Kidney epithelial cell (primary cell): Measurements from ENCODE around the gene TEN1. TPM values are rescaled to one million over a fixed set of nuclear protein-coding genes. Genes with fewer than 3 reads are reported as not detected.

ENCODE experiments used
- DNase-seq: peaks from one replicate; pipeline ENCODE4 v3.0.0-alpha.2; 2010; ENCODE audit warnings: low read depth
- H3K27me3 ChIP-seq: 2 replicates; pipeline ENCODE4 v1.6.0; 2011; ENCODE audit warnings: low read length; ENCODE audit not compliant: control insufficient read depth, insufficient read depth
- H3K36me3 ChIP-seq: 2 replicates; pipeline ENCODE4 v1.5.1; 2011; ENCODE audit warnings: low read length; ENCODE audit not compliant: control insufficient read depth, insufficient read depth
- H3K4me3 ChIP-seq: 2 replicates; pipeline ENCODE4 v1.5.1; 2011; ENCODE audit warnings: low read depth, mild to moderate bottlenecking, control low read depth, low read length
- total RNA-seq: library from RNA; depleted of rRNA; stranded (reverse); fragments of >200 nt; gene quantifications from 2 replicates; pipeline ENCODE4 v1.2.3, GENCODE V29; 2015
- TF ChIP-seq, protein P1 (sequence below): IDR thresholded peaks from 2 replicates; pipeline ENCODE4 v1.5.1; 2011; ENCODE audit warnings: mild to moderate bottlenecking, moderate library complexity, low read length, control low read depth, inconsistent platforms; ENCODE audit not compliant: insufficient read depth, poor library complexity, severe bottlenecking

TEN1 gene
- total RNA-seq, 1 donor from 2014 or later, result 28.9 TPM

DNA sequence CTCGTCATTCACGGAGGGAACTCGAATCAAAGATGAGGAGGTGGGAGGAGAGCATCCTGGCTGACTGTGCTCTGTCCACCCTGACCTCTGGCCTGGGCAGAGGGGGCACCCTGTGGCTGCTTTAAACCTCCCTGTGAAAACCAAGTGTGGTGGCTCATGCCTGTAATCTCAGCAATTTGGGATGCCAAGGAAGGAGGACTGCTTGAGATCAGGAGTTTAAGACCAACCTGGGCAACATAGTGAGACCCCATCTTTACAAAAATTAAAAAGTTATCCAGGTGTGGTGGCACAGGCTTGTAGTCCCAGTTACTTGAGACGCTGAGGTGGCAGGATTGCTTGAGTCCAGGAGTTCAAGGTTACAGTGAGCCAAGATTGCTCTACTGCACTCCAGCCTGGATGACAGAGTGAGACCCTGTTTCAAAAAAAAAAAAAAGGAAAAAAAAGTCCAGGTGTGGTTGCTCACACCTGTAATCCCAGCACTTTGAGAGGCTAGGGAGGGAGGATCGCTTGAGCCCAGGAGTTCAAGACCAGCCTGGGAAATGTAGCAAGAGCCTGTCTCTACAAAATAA lies 15.8 kb downstream of the TEN1 start:
- H3K27me3 ChIP-seq, result no peaks in the 10 kb centered on the region
- H3K4me3 ChIP-seq, result no peak overlapping the region
- DNase-seq, result no peak
- no peaks in the 10 kb centered on the region for H3K36me3 ChIP-seq
- TF ChIP-seq, protein P1, sequence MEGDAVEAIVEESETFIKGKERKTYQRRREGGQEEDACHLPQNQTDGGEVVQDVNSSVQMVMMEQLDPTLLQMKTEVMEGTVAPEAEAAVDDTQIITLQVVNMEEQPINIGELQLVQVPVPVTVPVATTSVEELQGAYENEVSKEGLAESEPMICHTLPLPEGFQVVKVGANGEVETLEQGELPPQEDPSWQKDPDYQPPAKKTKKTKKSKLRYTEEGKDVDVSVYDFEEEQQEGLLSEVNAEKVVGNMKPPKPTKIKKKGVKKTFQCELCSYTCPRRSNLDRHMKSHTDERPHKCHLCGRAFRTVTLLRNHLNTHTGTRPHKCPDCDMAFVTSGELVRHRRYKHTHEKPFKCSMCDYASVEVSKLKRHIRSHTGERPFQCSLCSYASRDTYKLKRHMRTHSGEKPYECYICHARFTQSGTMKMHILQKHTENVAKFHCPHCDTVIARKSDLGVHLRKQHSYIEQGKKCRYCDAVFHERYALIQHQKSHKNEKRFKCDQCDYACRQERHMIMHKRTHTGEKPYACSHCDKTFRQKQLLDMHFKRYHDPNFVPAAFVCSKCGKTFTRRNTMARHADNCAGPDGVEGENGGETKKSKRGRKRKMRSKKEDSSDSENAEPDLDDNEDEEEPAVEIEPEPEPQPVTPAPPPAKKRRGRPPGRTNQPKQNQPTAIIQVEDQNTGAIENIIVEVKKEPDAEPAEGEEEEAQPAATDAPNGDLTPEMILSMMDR, result no peak

DNA sequence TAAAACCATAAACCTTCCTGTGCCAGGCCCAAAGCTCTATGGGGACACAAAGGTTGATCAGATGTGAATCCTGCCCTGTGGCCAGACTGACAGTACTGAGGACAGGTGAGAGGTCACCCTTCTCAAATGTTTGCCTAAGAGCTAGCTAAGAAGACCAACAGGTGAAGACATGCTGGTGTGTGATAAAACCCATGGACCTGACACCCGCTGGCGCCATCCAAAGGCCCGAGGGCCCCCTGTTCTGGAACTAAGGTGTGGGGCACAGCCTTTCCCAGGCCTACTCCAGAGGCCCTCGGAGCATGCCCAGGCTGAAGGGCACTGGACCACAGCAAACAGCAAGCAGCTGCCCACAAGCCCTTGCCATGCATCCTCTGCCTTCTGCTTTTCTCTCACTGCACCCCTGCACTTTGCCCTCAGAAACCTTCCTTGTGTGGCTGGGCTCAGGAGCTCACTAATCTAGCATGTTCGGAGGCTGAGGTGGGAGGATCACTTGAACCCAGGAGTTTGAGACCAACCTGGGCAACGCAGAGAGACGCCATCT lies 16.4 kb downstream of the TEN1 start:
- no peak for DNase-seq
- TF ChIP-seq, protein P1, result no peak
- H3K27me3 ChIP-seq, result no peaks in the 10 kb centered on the region
- H3K4me3 ChIP-seq, result no peak overlapping the region
- H3K36me3 ChIP-seq, result no peaks in the 10 kb centered on the region

DNA sequence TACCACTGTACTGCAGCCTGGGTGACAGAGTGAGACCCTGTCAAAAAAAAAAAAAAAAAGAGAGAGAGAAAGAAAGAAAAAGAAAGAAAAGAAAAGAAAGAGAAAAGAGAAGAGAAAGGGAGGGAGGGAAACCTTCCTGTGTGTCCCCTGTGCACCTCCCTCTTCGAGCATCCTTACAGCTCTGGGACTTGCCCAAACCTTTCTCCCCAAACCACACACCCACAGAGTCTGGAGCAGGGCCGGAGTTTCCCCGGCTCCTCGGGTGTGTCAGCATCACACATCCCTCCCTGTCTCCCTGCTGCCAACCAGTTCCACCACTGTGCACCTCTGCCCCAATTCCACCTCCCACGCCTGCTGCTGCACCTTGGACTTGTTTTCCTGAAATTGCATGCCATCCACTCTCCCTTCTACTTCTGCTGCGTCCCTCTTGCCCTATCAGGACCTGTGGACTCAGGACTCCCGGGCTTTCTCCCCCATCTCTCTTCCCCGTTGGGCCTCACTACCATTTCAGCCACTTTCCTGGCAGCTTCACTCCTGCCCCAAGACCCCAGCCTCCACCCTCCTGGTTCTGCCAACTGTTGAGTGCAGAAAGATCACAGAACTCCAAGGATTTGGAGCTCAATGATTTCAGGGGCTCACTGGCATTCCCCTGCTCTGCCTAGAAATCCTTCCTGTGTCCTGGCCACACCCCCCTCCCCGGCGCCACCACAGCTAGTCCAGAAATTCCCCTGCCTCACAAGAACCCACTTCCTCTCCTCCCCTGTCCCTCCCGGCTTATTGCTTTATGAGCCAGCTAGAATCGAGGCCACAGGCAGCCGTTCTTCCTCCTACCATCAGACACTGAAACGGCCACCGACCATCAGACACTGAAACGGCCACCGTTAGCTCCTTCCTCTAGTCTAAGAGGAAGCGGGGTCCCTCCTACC lies 17.9 kb downstream of the TEN1 start:
- DNase-seq, result peak; percentile 38
- no peak overlapping the region for H3K4me3 ChIP-seq

DNA sequence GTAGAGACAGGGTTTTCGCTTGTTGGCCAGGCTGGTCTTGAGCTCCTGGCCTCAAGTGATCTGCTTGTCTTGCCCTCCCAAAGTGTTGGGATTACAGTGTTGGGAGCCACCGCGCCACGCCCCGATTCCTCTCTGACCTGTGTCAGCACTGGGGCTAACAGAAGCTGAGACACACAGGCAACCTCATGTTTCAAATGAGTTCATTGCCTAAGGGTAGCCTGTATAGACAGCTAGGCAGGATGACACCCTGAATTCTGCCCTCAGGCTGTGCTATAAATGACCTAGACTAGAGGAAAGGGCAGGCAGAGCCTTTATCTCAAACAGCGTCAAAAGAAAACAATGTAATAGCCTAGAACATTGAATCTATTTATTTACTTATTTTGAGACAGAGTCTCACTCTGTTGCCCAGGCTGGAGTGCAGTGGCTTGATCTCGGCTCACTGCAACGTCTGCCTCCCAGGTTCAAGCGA lies 19.3 kb downstream of the TEN1 start:
- no peak for DNase-seq
- TF ChIP-seq, protein P1, result no peak

More for the DNA sequence above, 17.9 kb downstream of the TEN1 start:
- Histone ChIP-seq H3K36me3 (no peaks in the 10 kb centered on the region), H3K27me3 (no peaks in the 10 kb centered on the region)
- TF ChIP-seq, protein P1, result no peak

DNA sequence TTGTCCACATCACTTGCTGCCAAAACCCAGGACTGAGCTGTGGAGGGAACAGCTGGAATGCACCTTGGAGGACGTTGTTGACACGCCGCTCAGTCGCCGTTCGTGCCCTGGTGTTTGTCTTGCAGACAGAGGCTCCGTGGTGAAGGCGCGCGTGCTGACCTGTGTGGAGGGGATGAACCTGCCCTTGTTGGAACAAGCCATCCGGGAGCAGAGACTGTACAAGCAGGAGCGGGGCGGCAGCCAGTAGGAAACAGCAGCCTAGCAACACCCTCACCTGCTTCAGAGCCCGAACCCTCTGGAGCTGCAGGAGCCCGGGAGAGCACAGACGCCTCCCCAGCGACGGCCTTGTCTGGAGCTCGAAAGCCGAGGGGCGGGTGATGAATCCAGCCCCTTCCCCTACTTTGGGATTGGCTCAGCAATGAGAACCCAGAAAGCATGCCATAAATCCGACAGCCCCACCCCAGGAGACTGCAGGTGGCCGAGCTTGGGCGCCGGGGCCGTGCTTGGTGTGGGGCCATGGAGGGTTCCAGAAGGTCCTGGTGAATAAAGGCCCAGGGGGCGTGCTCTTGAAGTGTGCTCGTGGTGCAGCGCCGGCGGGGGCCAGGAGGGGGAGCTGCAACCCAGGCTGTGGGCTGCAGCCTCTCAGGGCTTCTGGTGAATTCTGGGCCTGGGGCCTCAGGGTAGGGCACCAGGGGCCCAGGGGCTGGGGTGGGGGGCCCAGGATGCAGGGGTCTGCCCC lies 21.1 kb downstream of the TEN1 start:
- no peaks in the 10 kb centered on the region for H3K36me3 ChIP-seq
- H3K4me3 ChIP-seq, result no peak overlapping the region
- H3K27me3 ChIP-seq, result no peaks in the 10 kb centered on the region
- DNase-seq, result no peak
- TF ChIP-seq, protein P1, result peak; percentile 91

More for the DNA sequence above, 19.3 kb downstream of the TEN1 start:
- Histone ChIP-seq H3K27me3 (no peaks in the 10 kb centered on the region), H3K36me3 (no peaks in the 10 kb centered on the region), H3K4me3 (no peak overlapping the region)
